B cell (primary cell): Measurements from ENCODE around the gene AGRN. TPM values are rescaled to one million over a fixed set of nuclear protein-coding genes. Genes with fewer than 3 reads are reported as not detected.

ENCODE experiments used
- ATAC-seq: fragments of 200-7000 bp; cut with Tn5 transposase; one replicate; pipeline ENCODE4 v1.10.0; 2021; ENCODE audit warnings: low read depth, mild to moderate bottlenecking, moderate number of reproducible peaks, moderate library complexity
- CTCF ChIA-PET: fragments of 350-600 bp; sonication (Branson Sonifier 250); formaldehyde crosslinking; loops from one replicate; lab custom pipeline; 2021; ENCODE audit warnings: antibody characterized with exemption, inconsistent platforms; lab: Charles Lee
- POLR2A ChIA-PET: fragments of 350-600 bp; sonication (Branson Sonifier 250); formaldehyde crosslinking; loops from one replicate; lab custom pipeline; 2021; ENCODE audit warnings: antibody characterized with exemption; lab: Charles Lee
- DNase-seq: peaks from one replicate; pipeline ENCODE4 v3.0.0; 2013
- H2AFZ ChIP-seq: 2 replicates; pipeline ENCODE4 v1.6.1; 2012; ENCODE audit warnings: mild to moderate bottlenecking, low read depth, low read length; ENCODE audit not compliant: insufficient read depth, poor library complexity, severe bottlenecking
- H3K27ac ChIP-seq, 2 donors: 1 replicate in 1 of 2; 2 replicates in 1 of 2; pipeline ENCODE4 v1.5.1; 2012 to 2013; ENCODE audit warnings: low read length in 2 of 2, mild to moderate bottlenecking in 2 of 2, moderate library complexity in 1 of 2
- H3K27me3 ChIP-seq, 4 experiments: fragments of 200-600 bp in 1 of 4; sonication (generic) in 1 of 4; replicated peaks in 1 of 4; 1 replicate in 2 of 4; 2 replicates in 2 of 4; pipeline versions ENCODE4 v1.6.1 to v1.7.0; 2013 to 2016; ENCODE audit warnings: low read length in 3 of 4, mild to moderate bottlenecking in 2 of 4, mixed read lengths in 1 of 4, moderate library complexity in 1 of 4; ENCODE audit not compliant: insufficient read depth in 4 of 4, control insufficient read depth in 3 of 4; ENCODE audit errors: control extremely low read depth in 1 of 4
- H3K36me3 ChIP-seq, 2 experiments: replicated peaks in 1 of 2; 1 replicate in 1 of 2; 2 replicates in 1 of 2; pipeline versions ENCODE4 v1.6.1 to v1.7.1; 2013; ENCODE audit warnings: low read length in 1 of 2; ENCODE audit not compliant: insufficient read depth in 2 of 2, control insufficient read depth in 1 of 2; ENCODE audit errors: control extremely low read depth in 1 of 2, extremely low read depth in 1 of 2
- H3K4me1 ChIP-seq, 2 donors: fragments of 200-600 bp in 1 of 2; sonication (generic) in 1 of 2; 1 replicate in 1 of 2; 2 replicates in 1 of 2; pipeline versions ENCODE4 v1.5.1 to v1.6.1; 2013 to 2017; ENCODE audit warnings: low read length in 2 of 2; ENCODE audit not compliant: control insufficient read depth in 2 of 2, insufficient read depth in 2 of 2
- H3K4me2 ChIP-seq: replicated peaks from 2 replicates; pipeline ENCODE3; 2012; ENCODE audit warnings: mild to moderate bottlenecking, low read depth, low read length; ENCODE audit not compliant: poor library complexity, severe bottlenecking
- H3K4me3 ChIP-seq, 5 experiments: fragments of 200-600 bp in 1 of 5; sonication (generic) in 1 of 5; 1 replicate in 3 of 5; 2 replicates in 2 of 5; pipeline versions ENCODE4 v1.5.1 to v1.7.0; 2011 to 2016; ENCODE audit warnings: low read length in 4 of 5, mild to moderate bottlenecking in 4 of 5, low read depth in 2 of 5, control low read depth in 1 of 5, moderate library complexity in 1 of 5; ENCODE audit not compliant: insufficient read depth in 1 of 5; ENCODE audit errors: control extremely low read depth in 1 of 5, extremely low read depth in 1 of 5
- H3K79me2 ChIP-seq: fragments of 200-600 bp; sonication (generic); one replicate; pipeline ENCODE4 v1.6.0; 2016; ENCODE audit warnings: low read length; ENCODE audit not compliant: control insufficient read depth, insufficient read depth
- H3K9ac ChIP-seq: fragments of 200-600 bp; sonication (generic); 2 replicates; pipeline ENCODE4 v1.6.1; 2017; ENCODE audit warnings: mild to moderate bottlenecking, low read length, moderate library complexity
- H3K9me3 ChIP-seq, 3 donors: one replicate each; pipeline versions ENCODE4 v1.6.1 to v1.7.1; 2013; ENCODE audit warnings: low read length in 2 of 3; ENCODE audit not compliant: control insufficient read depth in 2 of 3, insufficient read depth in 1 of 3; ENCODE audit errors: control extremely low read depth in 1 of 3
- H4K20me1 ChIP-seq: 2 replicates; pipeline ENCODE4 v1.6.0; 2012; ENCODE audit warnings: mild to moderate bottlenecking, low read length; ENCODE audit not compliant: insufficient read depth, control insufficient read depth, poor library complexity, severe bottlenecking
- H3K27ac Mint-ChIP-seq: one replicate; pipeline ENCODE4 v1.8.0; 2021; ENCODE audit warnings: mixed read lengths
- H3K27me3 Mint-ChIP-seq: one replicate; pipeline ENCODE4 v1.8.0; 2021; ENCODE audit warnings: mixed read lengths
- H3K4me1 Mint-ChIP-seq: one replicate; pipeline ENCODE4 v1.8.0; 2021; ENCODE audit warnings: mixed read lengths
- H3K4me3 Mint-ChIP-seq: one replicate; pipeline ENCODE4 v1.8.0; 2021; ENCODE audit warnings: mixed read lengths
- H3K9me3 Mint-ChIP-seq: one replicate; pipeline ENCODE4 v1.8.0; 2022; ENCODE audit warnings: mixed read lengths; ENCODE audit not compliant: insufficient read depth
- EZH2 ChIP-seq: IDR thresholded peaks from 2 replicates; pipeline ENCODE4 v1.6.1; 2012; ENCODE audit warnings: borderline replicate concordance, low read depth, mild to moderate bottlenecking, moderate library complexity, low read length; ENCODE audit not compliant: insufficient read depth, poor library complexity, severe bottlenecking
- WGBS: methylation state at CpG from one replicate; pipeline ENCODE4 v1.1.5; 2013; ENCODE audit warnings: missing lambda C conversion rate; ENCODE audit not compliant: insufficient coverage; 5-methylcytosine and 5-hydroxymethylcytosine counted together
- intact Hi-C: fragments of 100-400 bp; cut with micrococcal nuclease; formaldehyde crosslinking; loops from one replicate; pipeline ENCODE4 v1.10.0; 2022
- polyA plus RNA-seq: library from polyadenylated mRNA; depleted of rRNA; stranded (reverse); fragments of >200 nt; gene quantifications from 2 replicates; pipeline ENCODE4 v1.2.3, GENCODE V29; 2012
- total RNA-seq, 2 donors: library from RNA; stranded (reverse); fragments of 120-200 nt in 1 of 2; gene quantifications; 1 replicate in 1 of 2; 2 replicates in 1 of 2; pipeline versions ENCODE4 v1.2.3 to v1.2.4, GENCODE V29; 2013 to 2022
- TF ChIP-seq, protein P1 (sequence below): fragments of 200-600 bp; IDR thresholded peaks from one replicate; pipeline ENCODE4 v1.8.0; 2022; ENCODE audit warnings: antibody characterized with exemption, mild to moderate bottlenecking

The AGRN gene
- total and polyA plus RNA-seq, 2 donors (not counting 1 experiment from before 2014, with no cell fraction given) = 7.3 to 31.3 TPM

DNA sequence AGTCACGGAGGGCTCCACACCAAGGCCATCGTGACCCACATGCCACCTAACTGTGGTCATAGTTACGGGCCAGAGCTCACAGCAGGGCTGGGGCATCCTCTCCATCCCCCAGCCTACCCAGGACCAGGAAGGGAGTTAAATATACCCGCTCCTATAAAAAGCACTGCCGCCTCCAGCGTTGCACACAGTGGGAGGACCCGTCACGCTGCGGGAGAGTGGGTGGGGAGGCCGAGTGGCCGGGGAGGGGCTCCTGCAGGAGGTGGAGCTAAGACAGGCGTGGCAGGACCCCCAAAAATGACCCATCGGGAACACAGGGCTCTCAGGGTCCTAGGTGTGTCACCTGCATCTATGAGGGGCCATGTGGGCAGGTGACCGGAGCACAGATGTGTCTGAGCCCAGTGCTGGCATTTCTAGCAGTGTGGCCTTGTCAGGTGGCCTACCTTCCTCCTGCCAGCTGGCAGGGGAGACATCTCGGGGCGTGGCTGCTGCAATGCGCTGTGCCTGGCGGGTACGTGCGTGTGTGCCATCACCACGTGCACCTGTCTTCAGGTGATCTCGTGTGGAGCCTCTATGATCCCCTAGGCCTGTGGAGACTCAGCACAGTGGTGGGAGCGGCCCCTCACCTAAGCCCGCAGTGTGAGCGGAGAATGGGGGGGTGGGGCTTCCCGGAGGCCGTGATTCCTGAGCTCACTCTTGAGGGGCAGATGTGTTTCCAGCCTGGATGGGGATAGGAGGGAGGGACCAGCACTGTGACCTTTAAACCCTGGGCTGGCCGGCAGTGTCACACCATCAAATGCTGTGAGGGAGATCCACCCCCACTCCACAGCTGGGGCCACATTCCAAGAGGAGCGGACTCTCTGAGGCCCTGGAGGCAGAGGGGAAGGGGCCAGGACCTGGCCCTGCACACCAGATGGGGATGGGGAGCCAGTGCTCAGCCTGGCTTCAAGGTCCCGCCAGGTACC, 17.7 kb downstream of the AGRN start:
- TF ChIP-seq EZH2 = no peak
- TF ChIP-seq, protein P1, sequence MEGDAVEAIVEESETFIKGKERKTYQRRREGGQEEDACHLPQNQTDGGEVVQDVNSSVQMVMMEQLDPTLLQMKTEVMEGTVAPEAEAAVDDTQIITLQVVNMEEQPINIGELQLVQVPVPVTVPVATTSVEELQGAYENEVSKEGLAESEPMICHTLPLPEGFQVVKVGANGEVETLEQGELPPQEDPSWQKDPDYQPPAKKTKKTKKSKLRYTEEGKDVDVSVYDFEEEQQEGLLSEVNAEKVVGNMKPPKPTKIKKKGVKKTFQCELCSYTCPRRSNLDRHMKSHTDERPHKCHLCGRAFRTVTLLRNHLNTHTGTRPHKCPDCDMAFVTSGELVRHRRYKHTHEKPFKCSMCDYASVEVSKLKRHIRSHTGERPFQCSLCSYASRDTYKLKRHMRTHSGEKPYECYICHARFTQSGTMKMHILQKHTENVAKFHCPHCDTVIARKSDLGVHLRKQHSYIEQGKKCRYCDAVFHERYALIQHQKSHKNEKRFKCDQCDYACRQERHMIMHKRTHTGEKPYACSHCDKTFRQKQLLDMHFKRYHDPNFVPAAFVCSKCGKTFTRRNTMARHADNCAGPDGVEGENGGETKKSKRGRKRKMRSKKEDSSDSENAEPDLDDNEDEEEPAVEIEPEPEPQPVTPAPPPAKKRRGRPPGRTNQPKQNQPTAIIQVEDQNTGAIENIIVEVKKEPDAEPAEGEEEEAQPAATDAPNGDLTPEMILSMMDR = no peak
- H3K4me3 ChIP-seq = no peak overlapping the region
- intact Hi-C loops = loop anchor here (10.0 kb wide), 2 partner anchors 167 to 197 kb away; partner anchors contain the start of genes B3GALT6, SDF4 and TNFRSF18
- no peak overlapping the region for H3K4me2 ChIP-seq
- no peak overlapping the region for H2AFZ ChIP-seq
- H3K4me1 Mint-ChIP-seq = peaks cover 33% of the 10 kb centered on the region
- ChIA-PET POLR2A (interaction anchor here (1.5 to 1.8 kb wide), 2 partner anchors 18 to 26 kb away, joined by 4 to 5 read pairs; no protein-coding TSS in a partner anchor), CTCF (interaction anchor here (0.7 to 4.2 kb wide), 5 partner anchors 13 to 85 kb away, joined by 3 to 29 read pairs (median 3); no protein-coding TSS in a partner anchor)
- H3K27me3 Mint-ChIP-seq = peaks cover 21% of the 10 kb centered on the region
- WGBS = 80% methylated on average over 28 of the region's 30 CpGs
- no peak overlapping the region for H3K4me3 Mint-ChIP-seq
- H3K4me1 ChIP-seq = peaks cover 35 to 37% of the 10 kb centered on the region in 2 donors
- peaks cover 0 to 7% (median 0%) of the 10 kb centered on the region in 3 donors for H3K9me3 ChIP-seq
- no peak overlapping the region for H3K27ac ChIP-seq
- no peak overlapping the region for H3K27ac Mint-ChIP-seq
- no peaks in the 10 kb centered on the region for H3K9me3 Mint-ChIP-seq
- H3K79me2 ChIP-seq = no peaks in the 10 kb centered on the region
- H4K20me1 ChIP-seq = peaks cover 11% of the 10 kb centered on the region
- peaks cover 0 to 44% (median 11%) of the 10 kb centered on the region in 4 experiments for H3K27me3 ChIP-seq
- H3K36me3 ChIP-seq = no peaks in the 10 kb centered on the region
- DNase-seq (peak; percentile 48), ATAC-seq (no peak)
- no peak overlapping the region for H3K9ac ChIP-seq
